HG03575 (cell line): ENCODE data around the gene CDH23.

Experiments
- ATAC-seq: cut with Tn5 transposase; IDR thresholded peaks from one replicate; pipeline ENCODE4 v1.9.1; 2021; ENCODE audit not compliant: unreplicated experiment, insufficient number of reproducible peaks, low FRiP score; ENCODE audit errors: extremely low read depth

Gene CDH23

GRCh38 chr10:71537125-71537524 is 140.4 kb downstream of the CDH23 start:
- ATAC-seq = no peak

GRCh38 chr10:71537681-71538080 is 141.0 kb downstream of the CDH23 start:
- no peak for ATAC-seq

DNA sequence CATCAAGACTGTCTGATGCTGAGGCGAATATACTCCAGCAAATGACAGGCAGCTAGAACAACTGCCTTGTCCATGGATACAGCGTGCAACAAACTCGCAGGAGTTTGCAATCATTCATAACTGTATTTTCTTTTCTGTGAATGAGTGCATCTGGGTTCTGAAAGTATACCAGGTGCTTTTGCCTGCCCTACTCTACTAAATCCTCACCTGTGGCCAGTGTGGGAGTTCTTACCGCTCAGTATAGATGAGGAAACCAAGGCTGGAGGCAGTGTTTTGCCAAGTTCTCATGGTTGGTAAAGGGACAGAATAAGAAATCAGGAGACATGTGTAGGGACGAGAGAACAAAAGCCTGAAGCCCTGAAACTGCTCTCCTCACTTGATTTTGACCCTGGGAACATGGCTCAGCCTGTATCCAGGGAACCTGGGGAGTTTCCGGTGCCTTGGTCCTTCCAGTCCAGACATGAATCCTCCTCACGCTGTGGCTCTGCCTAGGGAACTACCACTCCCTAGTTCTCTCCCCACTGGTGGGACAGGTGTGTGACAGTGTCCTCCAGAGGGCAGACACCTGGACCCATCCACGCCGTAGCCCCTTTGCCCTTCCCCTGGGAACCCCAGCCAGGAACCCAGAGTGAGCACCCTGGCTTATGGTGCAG is 142.0 kb downstream of the CDH23 start:
- ATAC-seq = no peak

DNA sequence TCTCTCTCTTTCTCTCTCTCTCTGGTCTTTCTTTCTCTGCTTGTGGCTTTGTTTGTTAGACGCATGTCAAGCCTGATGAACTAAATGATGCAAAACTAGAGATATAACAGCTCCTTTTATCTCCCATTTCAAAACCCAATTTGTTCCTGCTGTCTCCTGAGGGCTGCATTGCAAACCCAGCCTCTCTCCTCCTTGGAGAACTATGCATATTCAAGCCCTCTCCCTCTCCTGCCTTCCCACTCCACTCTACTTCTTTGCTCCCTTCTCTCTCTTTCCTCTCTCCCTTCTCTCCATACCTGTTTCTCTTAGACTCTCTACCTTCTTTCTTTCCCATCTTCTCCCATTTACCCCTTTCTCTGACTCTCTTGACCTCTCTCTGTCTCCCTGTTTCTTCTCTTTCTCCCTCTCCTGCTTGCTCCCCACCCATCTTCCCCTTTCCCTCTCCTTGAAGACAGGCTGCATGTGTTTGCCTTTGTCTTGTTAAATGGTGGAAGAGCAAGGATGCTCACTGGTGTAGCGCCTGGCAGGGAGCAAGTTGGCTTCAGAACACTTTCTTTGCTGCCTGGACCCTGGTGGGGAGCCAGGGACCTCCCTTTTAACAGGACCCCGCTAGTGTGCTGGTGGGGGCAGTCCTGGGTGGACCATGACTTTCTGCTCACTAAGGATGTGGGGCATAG is 142.9 kb downstream of the CDH23 start:
- no peak for ATAC-seq

DNA sequence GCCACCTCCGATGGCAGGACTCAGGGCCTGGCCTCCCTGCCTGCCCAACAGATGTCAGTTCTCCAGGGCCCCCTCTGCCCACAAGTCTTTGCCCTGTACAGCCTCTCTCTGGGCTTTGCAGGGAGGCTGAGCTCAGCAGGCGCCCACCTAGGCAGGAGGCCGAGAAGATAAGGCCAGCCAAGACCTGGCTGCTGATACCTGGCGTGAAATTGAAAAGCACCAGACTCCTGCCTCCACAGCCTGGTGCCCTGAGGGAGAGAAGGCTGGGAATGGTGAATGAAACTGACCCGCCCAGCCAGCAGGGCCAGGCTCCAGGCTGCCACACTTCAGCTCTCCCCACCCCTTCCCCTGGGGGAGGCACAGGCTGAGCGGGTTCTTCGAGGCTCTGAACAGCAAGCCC is 145.8 kb downstream of the CDH23 start:
- no peak for ATAC-seq

DNA sequence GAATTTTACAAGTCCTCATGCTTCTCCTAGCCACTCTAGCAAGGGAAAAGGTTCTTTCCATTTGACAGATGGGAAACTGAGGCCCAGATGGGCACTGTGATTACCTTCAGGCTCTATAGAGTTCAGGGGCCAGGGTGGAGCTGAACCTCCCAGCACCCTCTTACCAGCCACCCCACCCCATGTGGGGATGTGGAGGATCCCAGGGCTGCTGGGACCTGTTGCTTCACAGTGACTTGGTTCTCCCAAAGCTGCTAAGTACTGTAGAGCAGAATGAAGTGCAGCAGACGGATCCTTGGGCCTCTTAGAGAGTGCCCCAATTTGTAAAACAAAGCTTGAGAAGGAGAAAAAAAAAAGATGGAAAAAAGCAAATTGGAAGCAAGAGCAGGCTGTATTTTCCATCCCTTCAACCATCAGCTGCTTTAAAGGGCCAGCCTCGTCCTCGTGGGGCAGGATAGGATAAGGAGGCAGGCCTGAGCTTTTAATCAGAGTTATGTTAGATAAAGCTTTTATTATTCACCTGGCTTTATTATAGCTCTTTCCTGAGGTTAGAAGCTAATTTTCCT is 147.0 kb downstream of the CDH23 start:
- no peak for ATAC-seq

- no peak for ATAC-seq
Measured at GRCh38 chr10:71545001-71545400, 148.3 kb downstream of the CDH23 start.

GRCh38 chr10:71546220-71546619 is 149.5 kb downstream of the CDH23 start:
- ATAC-seq = no peak

DNA sequence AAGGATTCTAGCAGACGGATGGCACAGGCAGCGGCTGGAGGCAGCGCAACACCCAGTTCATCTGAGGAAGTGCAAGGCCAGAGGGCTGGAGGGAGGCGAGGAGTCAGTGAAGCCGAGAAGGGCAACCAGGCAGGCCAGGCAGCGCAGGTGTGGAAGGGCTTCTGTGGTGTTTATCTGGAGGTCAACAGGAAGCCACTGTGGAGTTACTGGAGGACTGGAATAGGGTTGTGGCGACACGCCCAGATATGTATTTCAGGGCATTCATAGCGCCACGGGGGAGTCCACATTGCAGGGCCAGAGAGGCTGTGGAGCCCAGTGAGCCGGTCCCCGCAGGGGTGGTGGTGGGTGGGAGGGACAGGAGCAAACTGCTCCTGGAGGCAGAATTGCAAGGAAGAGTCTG is 150.6 kb downstream of the CDH23 start:
- no peak for ATAC-seq

DNA sequence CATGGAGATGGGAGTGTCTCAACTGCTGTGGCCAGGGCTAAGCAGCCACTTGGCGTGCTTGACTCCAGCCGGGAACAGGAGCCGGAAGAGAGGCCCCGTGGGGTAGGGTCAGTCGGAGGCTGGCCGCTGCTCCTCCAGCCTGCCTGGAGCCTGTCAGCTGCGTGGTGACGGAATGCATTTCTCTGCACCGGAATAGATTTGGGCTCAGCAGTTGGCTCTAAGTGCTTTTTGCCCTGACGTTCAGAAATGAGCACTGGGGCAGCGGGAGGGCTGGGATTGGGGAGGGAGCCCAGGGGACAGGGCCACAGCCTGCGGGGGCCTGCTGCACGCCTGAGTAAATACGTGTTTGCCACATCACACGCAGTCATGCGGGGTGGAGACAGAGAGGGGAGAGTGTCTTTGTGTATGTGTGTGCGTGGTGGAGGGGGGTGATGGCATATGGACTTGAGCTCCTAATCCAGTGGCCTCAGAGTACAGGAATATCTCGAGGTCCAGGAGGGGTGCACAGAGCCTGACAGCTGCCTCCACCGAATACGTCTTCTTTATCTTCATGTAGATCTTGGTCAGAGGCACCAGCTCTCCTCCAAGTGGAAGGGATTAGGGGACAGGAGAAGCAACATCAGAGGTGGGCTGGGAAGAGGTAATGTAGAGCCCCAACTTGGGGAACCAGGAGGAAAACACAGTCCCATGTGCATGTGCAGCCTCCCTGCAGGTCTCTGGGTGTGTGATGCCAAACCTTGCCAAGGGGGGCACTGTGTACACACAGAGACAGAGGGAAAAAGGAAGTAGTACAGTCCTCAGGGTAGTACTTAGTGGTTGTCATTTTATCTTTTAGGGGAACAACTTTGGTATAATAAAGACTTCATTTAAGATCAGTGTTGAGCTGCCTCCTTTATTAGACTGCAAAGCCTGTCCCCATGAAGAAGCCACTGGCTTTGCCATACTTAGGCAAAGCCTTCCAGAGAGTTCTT is 151.4 kb downstream of the CDH23 start:
- no peak for ATAC-seq

DNA sequence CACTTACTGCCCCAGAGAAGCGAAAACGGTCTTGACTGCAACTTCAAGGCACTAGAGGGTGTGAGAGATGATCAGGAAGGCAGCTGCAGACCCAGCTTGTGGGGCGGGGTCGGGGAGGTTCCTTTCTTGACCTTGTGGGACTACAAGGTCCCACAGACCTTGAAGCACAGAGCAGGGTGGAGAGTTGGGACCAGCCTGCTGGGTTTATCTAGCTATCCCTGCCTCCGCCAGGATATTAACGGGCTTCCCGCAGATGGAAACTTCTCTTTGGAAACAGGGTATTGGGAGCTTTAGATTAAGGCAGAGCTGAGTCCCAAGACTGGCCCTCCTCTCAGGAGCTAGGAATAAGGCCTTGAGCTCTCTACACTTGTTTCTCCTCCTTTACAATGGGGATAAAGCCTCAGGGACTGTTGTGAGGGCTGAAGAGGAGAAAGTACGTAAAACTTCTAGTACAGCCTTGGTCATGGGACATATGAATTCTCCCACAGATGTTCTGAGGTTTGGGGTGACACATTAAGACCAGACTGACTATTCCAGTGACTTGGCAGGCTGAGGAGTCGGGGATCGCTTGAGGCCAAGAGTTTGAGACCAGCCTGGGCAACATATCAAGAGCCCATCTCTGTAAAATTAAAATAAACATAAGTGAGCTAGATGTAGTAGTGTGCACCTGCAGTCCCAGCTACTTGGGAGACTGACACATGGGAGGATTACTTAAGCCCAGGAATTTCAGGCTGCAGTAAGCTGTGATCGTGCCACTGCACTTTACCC is 153.2 kb downstream of the CDH23 start:
- ATAC-seq = no peak

DNA sequence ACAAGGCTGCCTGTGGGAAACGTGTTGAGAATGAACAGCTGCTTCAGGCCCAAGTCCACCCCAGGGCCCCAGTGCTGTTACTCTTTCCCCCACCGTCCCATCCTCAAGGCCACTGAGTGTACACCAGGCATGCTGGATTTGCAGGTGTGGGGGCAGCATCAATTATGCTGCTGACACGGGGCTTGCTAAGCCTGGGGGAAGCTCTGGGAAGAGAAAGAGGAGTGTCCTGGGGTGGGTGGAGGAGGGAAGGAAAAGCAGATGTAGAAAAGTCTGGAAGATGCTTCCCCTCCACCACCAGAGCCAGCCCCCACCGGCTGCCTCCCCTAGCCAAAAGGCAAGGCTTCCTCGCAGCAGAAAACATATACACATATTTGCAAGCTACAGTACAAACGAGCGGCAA is 153.9 kb downstream of the CDH23 start:
- no peak for ATAC-seq

- no peak for ATAC-seq
Measured at GRCh38 chr10:71551970-71552369, 155.2 kb downstream of the CDH23 start.

- ATAC-seq = no peak
Measured at GRCh38 chr10:71553432-71553831, 156.7 kb downstream of the CDH23 start.

DNA sequence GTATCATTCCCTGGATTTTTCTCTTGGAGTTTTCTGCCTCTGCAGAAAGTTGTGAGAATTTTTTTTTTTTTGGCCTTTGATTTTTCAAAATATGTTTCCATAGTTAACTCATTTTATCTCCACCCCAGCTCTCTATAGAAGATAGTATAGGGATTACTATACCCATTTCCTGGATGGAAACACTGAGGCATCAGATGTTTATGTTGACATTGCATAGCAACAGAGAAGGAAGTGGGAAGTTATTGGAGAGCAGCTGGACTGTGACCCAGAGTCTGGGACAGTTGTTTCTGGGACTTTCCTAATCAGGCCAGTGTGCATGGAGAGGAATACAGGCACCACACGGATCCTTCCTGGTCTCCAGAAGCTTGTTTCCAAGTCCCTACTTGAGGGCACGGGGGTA is 158.0 kb downstream of the CDH23 start:
- ATAC-seq = no peak

GRCh38 chr10:71555087-71555723 is 158.5 kb downstream of the CDH23 start:
- no peak for ATAC-seq

DNA sequence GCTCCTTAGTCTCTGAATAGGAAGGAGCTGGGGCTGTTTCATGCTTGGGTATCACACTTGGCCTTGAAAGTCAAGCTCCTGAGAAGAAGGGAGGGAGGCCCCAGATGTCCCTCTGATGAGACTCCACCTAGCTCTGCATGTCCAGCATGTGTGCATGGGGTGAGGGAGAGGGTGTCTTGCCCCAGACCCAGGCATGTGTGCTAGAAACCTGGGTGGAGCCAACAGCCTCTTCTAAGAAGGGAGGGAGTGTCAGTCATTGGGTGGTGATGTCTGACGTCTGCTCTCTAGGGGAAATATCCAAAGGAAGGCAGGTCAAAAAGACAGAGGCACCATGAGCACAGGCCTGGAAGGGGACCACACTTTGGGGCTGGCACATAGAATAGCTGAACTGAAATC is 159.0 kb downstream of the CDH23 start:
- no peak for ATAC-seq

DNA sequence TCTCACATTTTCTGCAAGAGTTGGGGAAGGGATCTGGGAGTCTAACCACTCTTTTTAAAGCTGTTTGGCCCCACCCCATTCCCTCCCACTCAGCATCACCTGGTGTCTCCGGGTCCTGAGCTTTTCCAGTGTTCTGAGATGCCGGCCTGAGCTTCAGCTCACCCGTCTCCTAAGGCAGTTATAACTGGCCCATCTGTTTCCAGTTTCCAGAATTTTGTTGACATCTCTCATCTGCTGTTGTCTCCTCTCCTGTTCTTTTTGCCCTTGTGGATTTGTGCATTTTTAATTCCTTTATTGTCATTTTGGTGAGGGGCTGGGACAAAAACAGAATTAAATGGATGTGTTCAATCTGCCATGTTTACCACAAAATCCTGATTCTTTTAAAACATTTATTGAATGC is 162.3 kb downstream of the CDH23 start:
- ATAC-seq = no peak
